SHP77 (cell line): ENCODE data around the gene ACSS1.

ENCODE experiments used
- DNase-seq, 2 experiments: peaks; one replicate each; lab custom pipeline; 2025; lab: John Stamatoyannopoulos, UW

The ACSS1 gene

GRCh38 chr20:25046181-25046641, 11.7 kb downstream of the ACSS1 start:
- no peak for DNase-seq

GRCh38 chr20:25045343-25045712, 12.6 kb downstream of the ACSS1 start:
- DNase-seq, result no peak

- no peak for DNase-seq
Observed at GRCh38 chr20:25044660-25045342, 13.1 kb downstream of the ACSS1 start.

GRCh38 chr20:25044261-25044560, 13.7 kb downstream of the ACSS1 start:
- DNase-seq, result no peak

- DNase-seq, result no peak
Observed at GRCh38 chr20:25043499-25044260, 14.3 kb downstream of the ACSS1 start.

GRCh38 chr20:25042531-25043498, 15.1 kb downstream of the ACSS1 start:
- DNase-seq, result no peak

- DNase-seq, result no peak
Observed at GRCh38 chr20:25041813-25042530, 16.0 kb downstream of the ACSS1 start.

GRCh38 chr20:25040438-25040831, 17.5 kb downstream of the ACSS1 start:
- DNase-seq, result no peak

GRCh38 chr20:25039697-25040437, 18.1 kb downstream of the ACSS1 start:
- no peak for DNase-seq

- no peak for DNase-seq
Observed at GRCh38 chr20:25038591-25039015, 19.3 kb downstream of the ACSS1 start.

GRCh38 chr20:25038103-25038410, 19.9 kb downstream of the ACSS1 start:
- no peak for DNase-seq

GRCh38 chr20:25037288-25038102, 20.4 kb downstream of the ACSS1 start:
- DNase-seq, result no peak

- DNase-seq, result no peak
Observed at GRCh38 chr20:25036331-25036936, 21.5 kb downstream of the ACSS1 start.

GRCh38 chr20:25035921-25036320, 22.0 kb downstream of the ACSS1 start:
- no peak for DNase-seq

GRCh38 chr20:25033924-25034300, 24.0 kb downstream of the ACSS1 start:
- no peak for DNase-seq

- DNase-seq, result peak in 1 of 2 experiments; percentile 26
Observed at GRCh38 chr20:25033265-25033923, 24.5 kb downstream of the ACSS1 start.

GRCh38 chr20:25032478-25033264, 25.3 kb downstream of the ACSS1 start:
- no peak for DNase-seq

GRCh38 chr20:25032065-25032477, 25.9 kb downstream of the ACSS1 start:
- no peak for DNase-seq

GRCh38 chr20:25031241-25031640, 26.7 kb downstream of the ACSS1 start:
- DNase-seq, result no peak
